ENCODE data around the gene CDKN1C.

CDKN1C gene

GRCh38 chr11:2887515-2888195 is 2.1 kb upstream of the CDKN1C start:
- DNase-seq (ENCODE audit: extremely low read depth, low read depth) = no peak
- H3K4me3 ChIP-seq (replicated peaks; ENCODE audit: low read depth, low read length) = no peak overlapping the region
- no peak for TF ChIP-seq CTCF (IDR thresholded peaks at IDR 0.05; ENCODE audit: low read depth, low read length, missing control alignments)

- no peak for TF ChIP-seq CTCF (IDR thresholded peaks at IDR 0.05; ENCODE audit: low read depth, low read length, missing control alignments)
- no peak for DNase-seq (ENCODE audit: extremely low read depth, low read depth)
- no peak overlapping the region for H3K4me3 ChIP-seq (replicated peaks; ENCODE audit: low read depth, low read length)
These were observed 1.4 kb upstream of the CDKN1C start for GRCh38 chr11:2886936-2887335.

- no peak for DNase-seq (ENCODE audit: extremely low read depth, low read depth)
- H3K4me3 ChIP-seq (replicated peaks; ENCODE audit: low read depth, low read length) = no peak overlapping the region
- TF ChIP-seq CTCF (IDR thresholded peaks at IDR 0.05; ENCODE audit: low read depth, low read length, missing control alignments) = peak; percentile 5
These were observed 768 bp upstream of the CDKN1C start for GRCh38 chr11:2886191-2886894.

DNA sequence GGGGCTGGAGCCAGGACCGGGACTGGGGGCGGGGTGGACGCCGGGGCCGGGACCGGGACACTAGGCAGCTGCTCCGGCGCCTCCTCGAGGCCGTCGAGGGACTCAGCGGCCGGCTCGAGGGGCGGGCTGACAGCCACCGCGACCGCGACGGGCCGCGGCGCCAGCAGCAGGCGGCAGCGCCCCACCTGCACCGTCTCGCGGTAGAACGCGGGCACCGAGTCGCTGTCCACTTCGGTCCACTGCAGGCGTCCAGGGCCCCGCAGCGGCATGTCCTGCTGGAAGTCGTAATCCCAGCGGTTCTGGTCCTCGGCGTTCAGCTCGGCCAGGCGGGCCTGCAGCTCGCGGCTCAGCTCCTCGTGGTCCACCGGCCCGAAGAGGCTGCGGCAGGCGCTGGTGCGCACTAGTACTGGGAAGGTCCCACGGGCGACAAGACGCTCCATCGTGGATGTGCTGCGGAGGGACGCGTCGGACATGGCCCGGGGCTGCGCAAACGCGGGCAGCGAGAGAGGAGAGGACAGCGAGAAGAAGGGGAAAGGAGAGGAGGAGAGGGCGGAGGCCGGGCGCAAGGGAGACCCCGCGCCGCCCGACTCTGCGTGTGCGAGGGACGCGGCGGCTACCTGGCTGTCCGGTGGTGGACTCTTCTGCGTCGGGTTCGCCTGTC is 428 bp downstream of the CDKN1C start:
- DNase-seq (ENCODE audit: extremely low read depth, low read depth) = no peak
- H3K4me3 ChIP-seq (replicated peaks; ENCODE audit: low read depth, low read length) = peak overlapping the region; percentile 39
- TF ChIP-seq CTCF (IDR thresholded peaks at IDR 0.05; ENCODE audit: low read depth, low read length, missing control alignments) = no peak

GRCh38 chr11:2883979-2884815 is 1.4 kb downstream of the CDKN1C start:
- DNase-seq (ENCODE audit: extremely low read depth, low read depth) = no peak
- TF ChIP-seq CTCF (IDR thresholded peaks at IDR 0.05; ENCODE audit: low read depth, low read length, missing control alignments) = no peak
- H3K4me3 ChIP-seq (replicated peaks; ENCODE audit: low read depth, low read length) = peak overlapping the region; percentile 8; the same call in 1 of the 2 replicates

GRCh38 chr11:2883640-2883978 is 2.0 kb downstream of the CDKN1C start:
- DNase-seq (ENCODE audit: extremely low read depth, low read depth) = no peak
- no peak overlapping the region; the same call in 1 of the 2 replicates for H3K4me3 ChIP-seq (replicated peaks; ENCODE audit: low read depth, low read length)
- no peak for TF ChIP-seq CTCF (IDR thresholded peaks at IDR 0.05; ENCODE audit: low read depth, low read length, missing control alignments)
